ENCODE data around the gene CACNA1C.

CACNA1C gene

DNA sequence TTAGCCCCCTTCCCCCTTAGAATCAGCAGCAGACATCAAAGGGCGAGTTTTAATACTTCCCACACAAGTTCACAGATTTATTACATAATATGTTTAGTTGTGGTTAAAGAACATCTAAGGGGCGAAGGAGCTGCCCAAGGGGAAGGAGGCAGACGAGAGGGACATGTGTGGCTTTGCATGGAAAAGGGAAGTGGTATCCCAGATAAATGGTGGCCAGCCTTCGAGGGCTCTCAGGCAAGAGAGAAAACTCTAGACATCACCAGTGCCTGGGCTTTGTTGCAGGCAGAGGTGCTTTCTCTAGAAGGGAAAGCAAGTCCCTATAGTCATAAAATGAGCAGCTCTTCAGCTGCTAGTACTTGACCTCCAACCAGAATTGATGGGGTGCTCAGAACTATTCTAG lies 121.2 kb downstream of the CACNA1C start:
- no peak for DNase-seq

DNA sequence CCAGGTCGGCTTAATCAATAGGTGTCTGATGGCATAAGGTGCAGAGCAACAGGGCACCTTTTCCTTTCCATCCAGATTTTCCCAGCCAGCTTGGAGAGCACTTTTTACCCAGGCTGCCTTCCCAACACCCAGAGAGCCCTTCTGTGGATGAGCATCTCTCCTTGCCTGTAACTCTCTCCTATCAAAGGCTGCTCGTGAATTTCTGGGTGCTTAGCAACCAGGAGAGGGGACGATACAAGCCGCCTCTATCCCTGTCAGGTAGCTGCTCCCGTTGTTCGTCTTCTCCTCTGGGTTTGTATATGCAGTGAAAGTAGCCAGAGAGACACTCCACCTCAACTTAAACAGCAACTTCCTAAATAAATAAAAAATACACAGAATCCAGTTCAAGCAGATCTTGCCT lies 124.2 kb downstream of the CACNA1C start:
- no peak for DNase-seq

DNA sequence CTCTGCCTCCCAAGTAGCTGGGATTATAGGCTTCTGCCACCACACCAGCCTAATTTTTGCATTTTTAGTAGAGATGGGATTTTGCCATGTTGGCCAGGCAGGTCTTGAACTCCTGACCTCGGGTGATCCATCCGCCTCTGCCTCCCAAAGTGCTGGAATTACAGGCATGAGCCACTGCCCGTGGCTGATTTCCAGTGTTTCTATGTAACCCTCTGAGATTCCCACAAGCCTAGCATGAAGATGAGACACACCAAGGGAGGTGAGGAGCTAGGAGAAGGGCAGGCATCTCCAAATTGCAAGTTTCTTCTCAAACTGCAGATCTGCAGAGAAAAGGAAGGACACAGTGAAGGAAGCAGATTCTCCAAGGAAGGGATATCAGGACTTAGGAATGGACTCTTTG lies 125.0 kb downstream of the CACNA1C start:
- no peak for DNase-seq

DNA sequence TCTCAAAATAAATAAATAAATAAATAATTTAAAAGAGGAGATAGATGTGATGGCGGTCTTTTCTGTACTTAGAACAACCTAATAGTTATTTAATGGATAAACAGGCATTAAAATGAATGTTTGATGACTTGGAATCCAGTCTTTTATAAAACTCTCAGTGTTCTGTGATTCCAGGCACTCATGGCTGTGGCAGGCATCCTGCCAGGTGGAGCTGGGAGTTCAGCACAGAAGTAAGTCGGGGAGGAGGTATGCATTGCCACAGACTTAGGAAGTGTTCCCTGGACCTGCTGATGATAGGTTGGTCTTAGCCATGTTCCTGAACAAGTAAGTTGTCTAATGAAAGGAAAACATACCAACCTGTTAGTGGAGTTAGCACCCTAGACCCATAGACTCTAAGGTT lies 126.3 kb downstream of the CACNA1C start:
- DNase-seq = no peak

DNA sequence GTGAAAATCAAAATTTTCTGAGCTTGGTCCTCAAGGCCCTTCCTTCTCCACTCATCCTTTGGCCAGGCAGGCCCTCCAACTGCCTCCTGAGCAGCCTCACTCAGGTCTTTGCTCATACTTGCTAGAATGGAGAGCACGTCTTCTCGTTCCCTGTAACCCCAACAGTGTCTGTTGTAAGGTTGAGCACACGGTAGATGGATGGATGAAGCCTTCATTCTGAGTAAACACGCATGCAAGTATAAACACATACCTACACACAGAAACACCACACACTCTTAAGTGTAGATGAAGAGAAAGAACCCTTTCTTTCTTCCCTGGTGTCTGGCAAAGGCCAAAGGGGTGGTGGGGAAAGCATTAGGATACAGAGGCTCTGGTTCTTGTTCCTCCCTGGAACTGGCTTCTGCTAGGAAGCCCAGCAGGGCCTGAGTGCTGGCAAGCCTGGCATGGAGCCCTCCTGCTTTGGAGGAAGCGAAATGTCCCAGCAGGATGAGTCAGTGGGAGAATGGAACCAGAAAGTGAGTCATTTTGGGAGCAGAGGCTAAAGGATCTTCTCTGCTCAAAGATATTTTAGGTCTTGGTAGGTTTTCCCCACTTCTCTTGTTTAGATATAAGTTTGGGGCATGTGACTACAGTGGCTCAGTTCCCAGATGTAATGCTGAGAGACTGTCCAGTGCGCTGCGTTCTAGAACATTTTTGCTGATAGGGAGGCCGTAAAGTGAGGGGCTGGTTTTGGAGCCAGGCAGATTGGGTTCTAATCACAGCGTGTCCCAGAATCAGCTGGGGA lies 127.4 kb downstream of the CACNA1C start:
- no peak for DNase-seq

DNA sequence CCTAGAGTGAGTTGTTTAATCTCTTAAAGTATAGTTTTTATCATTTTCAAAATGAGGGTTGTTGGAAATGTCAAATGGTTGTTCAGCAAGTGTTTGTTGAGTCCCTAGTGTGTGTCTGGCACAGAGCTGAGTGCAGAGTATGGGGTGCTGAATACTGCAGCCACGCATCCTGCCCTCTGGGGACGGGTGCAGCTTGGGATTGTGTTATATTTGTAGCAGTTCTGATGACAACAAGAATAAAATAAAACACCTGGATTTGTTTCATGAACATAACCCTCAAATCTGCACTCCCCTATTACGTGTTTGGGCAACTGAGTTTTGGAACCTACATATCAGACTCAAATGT lies 127.9 kb downstream of the CACNA1C start:
- no peak for DNase-seq

DNA sequence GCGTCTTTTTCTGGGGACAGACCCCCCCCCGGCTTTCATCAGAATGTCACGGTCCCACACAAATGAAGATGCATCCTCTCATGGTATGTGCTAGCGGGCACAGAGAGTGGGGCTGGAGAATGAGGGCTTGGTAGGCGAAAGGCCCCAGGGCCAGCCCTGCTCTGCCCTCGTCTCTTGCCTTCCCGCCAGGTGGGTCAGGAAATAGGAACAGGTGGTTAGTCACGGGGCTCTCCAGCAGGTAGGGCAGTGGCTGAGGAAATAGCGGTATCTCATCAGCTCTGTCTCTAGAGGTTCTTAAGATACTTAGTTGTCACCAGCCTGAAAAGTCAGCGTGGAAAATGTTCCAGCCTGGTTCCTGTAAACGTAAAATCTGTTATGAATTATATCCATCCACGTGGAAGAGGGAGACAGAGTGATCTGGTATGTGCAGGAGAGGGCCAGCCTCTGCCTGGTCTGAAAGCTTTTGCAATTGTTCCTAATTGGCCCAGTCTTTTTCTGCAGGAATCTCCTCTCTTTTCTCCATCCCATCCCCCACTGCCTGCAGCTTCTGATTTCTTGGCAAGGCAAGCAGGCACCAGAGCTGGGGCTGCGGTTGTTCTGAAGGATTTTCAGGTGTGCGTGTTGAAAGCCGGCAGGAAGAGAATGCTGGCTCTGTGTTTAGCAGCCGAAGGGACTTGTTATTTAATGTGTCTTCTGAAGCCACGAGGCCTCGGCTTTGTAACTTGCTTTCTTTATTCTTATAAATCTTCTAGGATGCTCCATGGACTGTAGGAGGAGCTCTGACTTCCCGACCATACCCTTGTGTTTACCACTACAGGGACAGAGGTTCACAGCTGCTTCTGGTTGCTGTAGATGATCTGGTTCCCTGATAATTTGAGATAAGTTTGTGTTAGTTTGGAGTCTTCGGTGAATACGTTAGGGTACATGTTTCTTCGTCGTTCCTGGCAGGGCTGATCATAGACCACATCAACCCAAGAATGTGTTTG lies 131.1 kb downstream of the CACNA1C start:
- DNase-seq = no peak

DNA sequence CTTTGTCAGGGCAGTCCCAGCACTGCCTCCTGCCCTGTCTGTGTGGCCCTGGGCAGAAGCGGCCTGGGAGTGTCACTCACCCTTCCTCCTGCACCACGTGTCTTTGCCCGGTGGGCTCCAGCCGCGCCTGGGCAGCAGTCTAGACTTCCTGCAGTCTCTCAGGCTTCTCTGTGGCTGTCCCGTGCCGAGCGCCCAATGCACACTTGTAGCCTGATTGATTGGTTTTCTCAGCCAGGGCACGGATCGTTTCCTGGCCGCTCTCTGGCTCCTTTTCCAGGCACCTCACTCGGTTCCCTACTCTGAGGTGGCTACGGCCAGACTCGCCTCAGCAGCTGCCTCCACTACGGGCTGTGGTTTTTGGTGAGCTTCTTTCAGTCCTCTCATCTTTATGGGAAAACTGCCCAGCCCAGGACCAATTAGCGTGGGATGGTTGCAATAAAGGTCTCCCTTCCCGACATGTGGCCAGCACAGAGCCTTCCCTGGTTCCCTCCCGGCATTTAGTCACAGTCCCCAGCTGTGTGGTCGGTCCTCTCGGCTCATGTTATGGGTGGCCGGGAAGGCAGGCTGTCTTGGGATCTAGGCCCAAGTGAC lies 133.1 kb downstream of the CACNA1C start:
- DNase-seq = no peak

DNA sequence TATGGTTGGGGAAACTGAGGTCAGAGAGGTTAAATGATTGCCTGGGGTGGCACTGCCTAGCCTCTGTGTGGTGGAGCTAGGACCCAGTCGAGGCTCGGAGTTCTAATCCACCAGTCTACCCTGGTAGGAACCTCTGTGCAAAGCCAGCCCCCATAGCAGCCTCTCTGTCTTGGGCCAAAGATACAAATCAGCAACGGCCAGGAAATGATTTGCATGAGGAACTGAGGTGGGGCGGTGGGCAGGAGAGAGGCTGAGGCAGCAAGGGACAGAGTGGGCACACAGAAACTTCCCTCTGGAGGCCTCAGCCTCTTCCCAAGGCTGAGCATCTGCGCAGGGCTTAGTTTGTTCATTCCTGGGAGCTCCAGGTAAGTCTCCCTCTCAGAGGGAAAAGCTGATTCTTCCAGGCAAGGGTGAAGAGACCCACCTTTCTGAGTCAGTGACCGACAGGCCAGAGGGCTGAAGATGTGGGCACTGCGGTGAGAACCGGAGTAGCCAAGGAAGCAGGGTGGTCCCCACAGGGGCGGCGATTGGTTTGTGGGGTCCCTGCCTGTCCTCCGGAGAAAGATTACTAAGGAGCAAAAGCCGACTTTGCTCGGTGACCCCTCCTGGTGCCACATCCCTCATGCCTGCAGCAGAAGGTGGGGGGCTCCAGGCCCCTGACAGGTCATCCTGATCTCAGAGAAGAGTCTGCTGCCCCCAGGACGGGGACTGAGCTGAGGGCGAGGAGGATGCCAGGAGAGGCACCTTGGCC lies 134.6 kb downstream of the CACNA1C start:
- no peak for DNase-seq

DNA sequence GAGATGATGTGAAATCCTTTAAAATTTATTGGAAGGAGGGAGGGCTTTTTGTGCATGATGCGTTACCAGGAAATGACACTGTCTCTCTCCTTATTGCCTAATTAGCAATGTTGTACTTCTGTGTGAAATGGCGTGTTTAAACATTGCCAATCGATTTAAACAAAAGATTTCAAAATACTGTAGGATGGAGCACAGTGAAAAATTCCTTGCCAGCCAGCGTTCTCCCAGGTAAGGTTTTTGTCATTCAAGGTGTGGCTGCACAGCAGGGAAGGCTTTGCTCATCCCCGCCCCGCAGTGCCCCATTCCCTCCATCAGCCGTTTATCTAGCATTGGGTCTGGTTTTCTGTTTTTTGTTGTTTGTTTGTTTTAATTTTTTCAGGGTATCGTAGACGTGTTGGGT lies 137.3 kb downstream of the CACNA1C start:
- no peak for DNase-seq

DNA sequence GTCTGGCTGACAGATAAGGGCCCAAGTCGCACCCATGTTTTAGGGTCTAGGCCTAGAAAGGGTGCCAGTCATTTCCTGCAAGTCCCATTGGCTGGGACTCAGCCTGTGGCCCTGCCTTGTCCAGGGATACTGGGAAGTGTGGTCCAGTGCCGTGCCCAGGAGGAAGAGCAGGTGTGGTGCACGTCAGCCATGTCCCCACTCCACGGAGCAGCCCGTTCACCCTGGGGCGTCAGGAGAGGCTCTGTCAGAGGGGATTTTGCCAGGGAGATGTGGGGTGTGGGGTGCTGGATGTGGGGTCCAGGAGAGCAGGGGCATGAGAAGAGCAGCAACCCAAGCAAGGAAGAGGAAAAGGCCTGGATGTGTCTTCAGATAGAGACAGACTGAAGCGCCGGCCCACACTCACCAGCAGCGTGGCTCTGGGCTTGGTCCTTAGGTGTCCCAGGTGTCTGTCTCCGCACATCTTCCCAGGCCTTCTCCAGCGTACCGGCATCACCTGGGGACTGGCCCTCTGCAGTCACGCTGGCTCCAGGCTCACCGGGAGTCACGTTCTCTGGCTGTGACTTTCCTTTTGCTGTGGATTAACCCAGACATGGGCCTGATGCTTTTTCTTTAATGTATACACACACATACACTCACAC lies 138.2 kb downstream of the CACNA1C start:
- no peak for DNase-seq

DNA sequence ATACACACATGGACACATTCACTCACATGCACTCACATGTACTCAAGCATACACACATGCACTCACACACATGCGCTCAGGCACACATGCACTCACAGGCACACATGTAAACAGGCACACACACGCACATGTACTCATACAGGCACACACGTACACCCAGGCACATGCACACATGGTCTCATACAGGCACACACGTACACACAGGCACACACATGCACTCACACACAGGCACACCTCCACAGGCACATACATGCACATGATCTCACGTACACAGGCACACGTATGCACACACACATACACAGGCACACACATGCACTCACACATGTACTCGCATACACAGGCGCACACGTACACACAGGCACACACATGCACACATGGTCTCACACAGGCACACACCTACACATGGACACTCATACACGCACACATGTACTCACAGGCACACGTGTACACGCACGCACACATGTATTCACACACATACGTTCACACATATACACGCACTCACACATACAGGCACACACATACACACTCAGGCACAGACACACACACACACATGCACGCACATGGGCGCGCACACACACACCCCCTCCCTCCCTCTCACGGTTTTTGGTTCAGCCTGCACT lies 138.9 kb downstream of the CACNA1C start:
- no peak for DNase-seq

DNA sequence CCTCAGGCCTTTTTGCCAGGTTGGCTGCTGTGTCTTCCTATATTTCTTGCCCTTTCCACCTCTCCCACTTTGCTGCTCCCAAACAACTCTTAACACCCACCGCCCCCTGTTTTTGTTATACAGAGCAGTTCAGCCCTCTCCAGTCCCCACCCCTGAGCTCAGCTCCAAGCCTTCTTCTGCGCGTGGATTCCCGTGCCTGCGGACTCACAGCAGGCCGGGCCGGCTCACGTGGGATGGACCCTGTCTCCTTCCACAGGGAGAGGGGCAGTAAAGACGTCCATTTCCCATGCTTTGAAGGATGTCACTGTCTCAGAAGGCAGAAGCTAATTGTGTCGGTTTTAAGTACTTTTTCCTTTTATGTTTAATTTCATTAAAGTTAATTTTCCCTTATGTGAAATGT lies 139.4 kb downstream of the CACNA1C start:
- no peak for DNase-seq

DNA sequence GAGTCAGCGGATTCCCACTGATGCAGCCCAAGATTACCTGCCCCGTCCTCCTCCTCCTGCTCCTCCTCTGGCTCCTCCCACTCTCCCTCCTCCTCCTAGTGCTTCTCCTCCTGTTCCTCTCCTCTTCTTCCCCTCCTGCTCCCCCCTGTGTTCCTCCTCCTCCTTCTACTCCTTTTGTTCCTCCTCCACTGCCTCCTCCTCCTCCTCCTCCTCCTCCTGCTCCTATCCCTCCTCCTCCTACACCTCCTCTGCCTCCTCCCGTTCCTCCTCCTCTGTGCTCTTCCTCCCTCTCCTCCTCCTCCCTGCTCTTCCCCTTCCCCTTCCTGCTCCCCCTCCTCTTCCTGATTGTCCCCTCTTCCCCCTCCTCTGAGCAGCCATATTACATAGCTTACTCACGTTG lies 141.3 kb downstream of the CACNA1C start:
- DNase-seq = no peak

DNA sequence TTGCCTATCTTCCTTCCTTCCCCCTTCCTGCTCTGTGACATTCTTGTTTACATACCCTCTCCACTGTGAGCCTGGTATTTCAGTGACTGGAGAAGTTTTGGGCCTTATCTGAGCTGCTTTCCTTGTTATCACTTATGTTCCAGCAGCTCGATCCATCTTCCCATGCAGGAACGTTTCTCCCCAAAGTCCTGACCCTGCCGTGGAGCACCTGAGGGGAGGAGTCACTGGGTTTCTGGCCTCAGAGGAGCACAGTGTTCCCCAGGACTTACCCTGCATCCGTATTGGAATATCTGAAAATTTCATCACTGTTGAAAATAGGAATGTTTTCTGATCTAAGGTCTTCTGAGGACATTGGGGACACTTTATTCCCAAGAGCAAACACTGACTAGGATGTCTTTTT lies 141.8 kb downstream of the CACNA1C start:
- no peak for DNase-seq

DNA sequence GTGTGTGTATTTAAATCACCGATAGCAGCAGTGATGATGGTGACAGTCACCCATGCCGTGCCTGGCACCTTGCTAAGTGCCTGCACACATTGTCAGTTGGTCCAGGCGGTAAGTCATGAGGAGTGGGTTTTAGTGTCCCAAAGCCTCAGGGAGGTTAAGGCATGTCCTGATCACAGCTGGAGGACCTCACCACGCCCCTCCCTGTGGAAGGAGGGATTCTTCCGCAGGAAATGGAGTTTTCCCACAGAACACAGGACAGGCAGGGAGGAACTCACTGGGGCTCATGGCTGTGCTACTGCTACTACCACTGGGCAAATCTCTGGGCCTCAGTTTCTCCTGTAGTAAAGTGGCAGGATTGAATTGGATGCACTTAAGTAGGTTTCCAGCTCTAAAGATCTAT lies 142.3 kb downstream of the CACNA1C start:
- no peak for DNase-seq

DNA sequence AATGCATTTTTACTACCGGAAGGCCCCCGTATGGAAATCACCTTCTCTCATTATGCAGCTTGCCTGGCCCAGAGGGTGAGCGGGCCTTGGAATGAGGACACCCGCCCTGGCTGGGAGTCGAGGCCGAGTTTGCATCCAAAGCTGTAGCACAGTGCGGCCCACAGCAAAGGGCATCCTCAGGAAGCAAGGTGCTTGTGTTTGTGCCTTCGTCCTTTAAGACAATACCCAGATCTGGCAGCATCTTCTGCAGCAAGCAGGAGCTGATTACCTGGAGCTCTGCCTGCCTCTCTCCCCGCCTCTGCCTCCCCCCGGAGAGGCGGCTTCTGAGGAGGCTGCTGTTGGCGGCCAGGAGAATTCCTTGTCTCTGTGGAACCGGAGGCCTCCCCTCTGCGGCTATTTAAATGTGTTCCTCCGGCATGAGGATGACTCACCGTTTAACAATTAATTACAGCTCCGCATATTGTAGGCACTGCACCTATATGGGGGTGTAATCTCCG lies 145.3 kb downstream of the CACNA1C start:
- no peak for DNase-seq

DNA sequence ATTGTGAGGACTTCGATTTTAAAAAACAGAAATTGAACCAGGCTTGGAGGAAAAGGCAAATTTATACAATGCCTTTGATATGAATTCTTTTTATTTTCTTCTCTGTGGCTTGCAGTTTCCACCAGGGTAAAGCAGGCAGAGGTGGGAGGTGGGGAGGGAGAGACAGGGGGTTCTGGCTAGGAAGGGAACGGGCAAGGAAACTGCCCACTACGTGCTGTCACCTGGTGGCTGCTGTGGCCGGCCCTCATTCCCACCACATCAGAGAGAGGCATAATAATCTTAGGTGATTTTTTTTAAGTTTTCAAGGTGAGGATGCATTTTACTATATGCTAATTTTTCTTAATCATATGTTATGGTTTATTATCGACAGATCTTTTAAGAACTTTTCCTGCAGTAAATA lies 145.8 kb downstream of the CACNA1C start:
- DNase-seq = no peak

DNA sequence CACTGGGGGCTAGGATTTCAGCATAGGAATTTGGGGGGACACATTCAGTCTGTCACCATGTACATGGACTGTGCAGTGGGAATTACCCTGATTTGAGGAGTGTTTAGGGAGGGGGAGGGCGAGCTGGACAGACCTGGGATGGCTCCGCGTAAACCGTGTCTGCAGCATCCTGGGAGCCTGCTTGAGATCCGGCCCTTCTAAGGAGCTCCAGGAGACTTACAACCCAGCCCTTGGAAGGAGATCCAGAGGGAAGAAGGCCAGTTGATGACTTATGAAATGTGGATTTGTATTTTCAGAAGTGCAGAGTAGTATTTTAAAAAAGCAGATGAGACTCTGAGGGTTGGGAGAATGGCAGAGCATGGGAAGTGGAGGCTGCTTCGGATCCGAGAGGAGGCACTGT lies 153.2 kb downstream of the CACNA1C start:
- no peak for DNase-seq

DNA sequence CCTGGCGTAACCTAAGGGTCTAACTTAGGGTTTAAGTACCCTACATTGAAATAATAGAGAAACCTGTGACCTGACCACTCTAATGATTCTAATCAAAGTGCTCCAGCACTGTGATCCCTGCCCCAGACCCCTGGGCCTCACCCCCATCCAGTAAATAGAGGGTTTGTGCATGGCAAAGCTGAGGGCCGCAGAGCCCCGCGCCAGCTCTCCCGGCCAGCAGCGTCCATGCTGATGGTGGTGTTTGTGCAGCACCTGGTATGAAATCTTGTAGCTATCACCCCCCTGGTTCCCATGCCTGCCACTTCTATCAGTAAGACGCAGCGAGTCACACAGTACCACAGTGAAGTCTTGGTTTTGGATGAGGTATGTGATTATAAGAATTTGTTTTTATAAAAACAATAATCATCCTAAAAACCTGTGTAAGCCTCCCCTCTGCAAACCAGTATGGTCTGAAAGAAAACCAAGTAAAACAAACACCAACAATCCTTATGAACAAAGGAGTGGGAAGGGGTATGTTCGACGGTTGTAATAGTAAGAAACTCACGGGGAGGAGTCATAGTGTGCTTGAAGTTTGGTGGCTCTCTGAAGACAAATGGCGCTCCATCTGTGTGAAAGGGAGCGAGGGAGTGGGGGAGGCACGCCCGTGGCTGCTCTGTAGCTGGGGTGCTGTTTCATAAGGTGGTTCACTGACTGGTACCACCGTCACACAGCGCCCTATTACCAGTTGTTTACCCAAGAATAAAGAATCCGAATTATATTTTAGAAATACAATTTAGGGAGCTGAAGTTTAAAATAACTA lies 156.2 kb downstream of the CACNA1C start:
- no peak for DNase-seq

DNA sequence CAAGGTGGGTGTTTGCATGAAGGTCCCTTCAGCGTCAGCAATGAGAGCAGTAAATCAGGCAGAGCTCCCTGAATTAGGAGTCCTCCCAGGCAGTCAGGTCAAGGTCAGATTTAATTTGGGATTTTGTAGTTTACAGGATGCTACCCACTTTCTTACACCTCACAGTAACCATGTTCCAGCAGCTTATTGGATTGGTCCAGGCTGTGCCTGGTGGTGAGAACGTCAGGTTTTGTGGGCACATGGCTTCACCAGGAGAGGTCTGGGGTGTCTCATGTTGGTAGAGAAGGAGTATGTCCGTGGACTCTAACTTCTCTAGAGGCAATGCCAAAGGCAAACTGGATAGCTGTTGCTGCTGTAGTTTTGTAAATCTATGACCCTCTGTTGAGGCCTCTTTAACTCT lies 158.3 kb downstream of the CACNA1C start:
- no peak for DNase-seq

Data from CD4-positive, alpha-beta T cell treated with Interleukin-10 for 1 hour (primary cell).